Neural cell (in vitro differentiated cells): ENCODE data around the gene PDE3A. TPM values are rescaled to one million over a fixed set of nuclear protein-coding genes. Genes with fewer than 3 reads are reported as not detected.
"Not testable (repeated sequence)": the region's sequence is repeated elsewhere in the genome, so short reads cannot be mapped to it uniquely, and the experiment has no call there.

Experiments
- H2AFZ ChIP-seq: fragments of 200-600, 300-800 bp; sonication (generic), shearing (Covaris generic); 2 replicates; pipeline ENCODE4 v1.6.0; 2014; ENCODE audit warnings: low read depth, mild to moderate bottlenecking, antibody characterized with exemption, low read length, moderate library complexity
- H3F3A ChIP-seq: fragments of 200-600 bp; shearing (Covaris generic); 2 replicates; pipeline ENCODE4 v1.6.1; 2016; ENCODE audit warnings: mild to moderate bottlenecking, moderate library complexity, mixed read lengths, antibody characterized with exemption, low read length; ENCODE audit not compliant: insufficient read depth, poor library complexity, severe bottlenecking
- H3K27ac ChIP-seq: fragments of 200-600, 300-800 bp; sonication (generic), shearing (Covaris generic); 2 replicates; pipeline ENCODE4 v1.5.1; 2014; ENCODE audit warnings: mild to moderate bottlenecking, low read length, moderate library complexity
- H3K27me3 ChIP-seq: fragments of 300-800, 200-600 bp; sonication (generic), shearing (Covaris generic); 2 replicates; pipeline ENCODE4 v1.6.0; 2014; ENCODE audit warnings: mild to moderate bottlenecking, low read depth, low read length, moderate library complexity; ENCODE audit not compliant: insufficient read depth
- H3K36me3 ChIP-seq: fragments of 300-800, 200-600 bp; sonication (generic), shearing (Covaris generic); 2 replicates; pipeline ENCODE4 v1.5.1; 2014; ENCODE audit warnings: mild to moderate bottlenecking, antibody characterized with exemption, low read length, moderate library complexity; ENCODE audit not compliant: insufficient read depth
- H3K4me2 ChIP-seq: fragments of 300-800, 200-600 bp; sonication (generic), shearing (Covaris generic); 2 replicates; pipeline ENCODE4 v1.6.0; 2014; ENCODE audit warnings: mild to moderate bottlenecking, low read length
- H3K4me3 ChIP-seq: fragments of 300-800, 200-600 bp; sonication (generic), shearing (Covaris generic); 2 replicates; pipeline ENCODE4 v1.5.1; 2014; ENCODE audit warnings: mild to moderate bottlenecking, low read length, moderate library complexity
- H3K79me2 ChIP-seq: fragments of 200-600 bp; shearing (Covaris generic); replicated peaks from 2 replicates; pipeline ENCODE4 v1.6.0; 2014; ENCODE audit warnings: mild to moderate bottlenecking, low read length, moderate library complexity; ENCODE audit not compliant: insufficient read depth
- H3K9ac ChIP-seq: fragments of 300-800, 200-600 bp; sonication (generic), shearing (Covaris generic); 2 replicates; pipeline ENCODE4 v1.6.1; 2016; ENCODE audit warnings: mild to moderate bottlenecking, low read length, mixed read lengths
- H3K9me2 ChIP-seq: fragments of 200-600 bp; shearing (Covaris generic); 2 replicates; pipeline ENCODE4 v1.6.1; 2016; ENCODE audit warnings: mild to moderate bottlenecking, low read length, mixed read lengths; ENCODE audit not compliant: insufficient read depth
- H3K9me3 ChIP-seq: fragments of 200-600, 300-800 bp; sonication (generic), shearing (Covaris generic); 2 replicates; pipeline ENCODE4 v1.6.1; 2016; ENCODE audit warnings: mild to moderate bottlenecking, mixed run types, low read length, moderate library complexity, mixed read lengths
- H4K20me1 ChIP-seq: fragments of 200-600 bp; shearing (Covaris generic); 2 replicates; pipeline ENCODE4 v1.6.1; 2016; ENCODE audit warnings: mild to moderate bottlenecking, mixed run types; ENCODE audit not compliant: insufficient read depth
- CTCF ChIP-seq: fragments of 450-650 bp; IDR thresholded peaks from 2 replicates; pipeline ENCODE4 v1.5.1; 2014; ENCODE audit warnings: antibody characterized with exemption, mild to moderate bottlenecking, moderate library complexity; ENCODE audit not compliant: poor library complexity, severe bottlenecking
- EP300 ChIP-seq: fragments of 450-650 bp; conservative IDR thresholded peaks from 2 replicates; pipeline ENCODE4 v1.6.1; 2014; ENCODE audit warnings: antibody characterized with exemption, mild to moderate bottlenecking, moderate library complexity; ENCODE audit not compliant: poor library complexity, severe bottlenecking
- EZH2 ChIP-seq: fragments of 200-600, 300-800 bp; shearing (Covaris generic), sonication (generic); IDR thresholded peaks from 2 replicates; pipeline ENCODE4 v1.6.1; 2014; ENCODE audit warnings: antibody characterized with exemption, low read length, borderline replicate concordance, mild to moderate bottlenecking; ENCODE audit not compliant: insufficient read depth, poor library complexity, severe bottlenecking
- MXI1 ChIP-seq: fragments of 450-650 bp; conservative IDR thresholded peaks from 2 replicates; pipeline ENCODE4 v1.6.1; 2014; ENCODE audit warnings: antibody characterized with exemption, mild to moderate bottlenecking; ENCODE audit not compliant: poor library complexity, severe bottlenecking
- POLR2AphosphoS5 ChIP-seq: IDR thresholded peaks from 2 replicates; pipeline ENCODE4 v1.6.1; 2012
- RAD21 ChIP-seq: fragments of 450-650 bp; conservative IDR thresholded peaks from 2 replicates; pipeline ENCODE4 v1.6.1; 2014; ENCODE audit warnings: antibody characterized with exemption, mild to moderate bottlenecking, moderate library complexity
- REST ChIP-seq: IDR thresholded peaks from 2 replicates; pipeline ENCODE4 v1.6.1; 2012; ENCODE audit warnings: borderline replicate concordance
- SMC3 ChIP-seq: fragments of 450-650 bp; conservative IDR thresholded peaks from 2 replicates; pipeline ENCODE4 v1.6.1; 2014; ENCODE audit warnings: antibody characterized with exemption, mild to moderate bottlenecking, moderate library complexity; ENCODE audit not compliant: poor library complexity
- TAF1 ChIP-seq: IDR thresholded peaks from 2 replicates; pipeline ENCODE4 v1.6.1; 2012; ENCODE audit warnings: low read depth
- polyA plus RNA-seq: library from polyadenylated mRNA; depleted of rRNA; stranded (reverse); fragments of >200 nt; gene quantifications from 2 replicates; pipeline ENCODE4 v1.2.3, GENCODE V29; 2014

The PDE3A gene
- polyA plus RNA-seq, 1 donor from 2014 or later, result 0.94 TPM

- H3K4me3 ChIP-seq, H3F3A ChIP-seq, H3K27me3 ChIP-seq, H3K79me2 ChIP-seq, H3K9ac ChIP-seq, H2AFZ ChIP-seq, H4K20me1 ChIP-seq, H3K27ac ChIP-seq, H3K9me2 ChIP-seq, H3K4me2 ChIP-seq, H3K9me3 ChIP-seq, H3K36me3 ChIP-seq: not testable (repeated sequence)
Measured at GRCh38 chr12:20384836-20385235, 16.5 kb downstream of the PDE3A start.

- no peaks in the 10 kb centered on the region for H3K36me3 ChIP-seq
- no peak overlapping the region for H3K27ac ChIP-seq
- H3K9me2 ChIP-seq, result no peaks in the 10 kb centered on the region
- H3K9ac ChIP-seq, result no peak overlapping the region
- no peak overlapping the region for H3K4me3 ChIP-seq
- H3K79me2 ChIP-seq, result no peaks in the 10 kb centered on the region
- H3K4me2 ChIP-seq, result no peak overlapping the region
- TF ChIP-seq RAD21 (no peak), TAF1 (no peak), REST (no peak), EP300 (no peak), POLR2AphosphoS5 (no peak), CTCF (no peak), EZH2 (no peak), SMC3 (no peak), MXI1 (no peak)
- H3K9me3 ChIP-seq, result no peaks in the 10 kb centered on the region
- H2AFZ ChIP-seq, result no peak overlapping the region
- no peaks in the 10 kb centered on the region for H4K20me1 ChIP-seq
- H3F3A ChIP-seq, result no peaks in the 10 kb centered on the region
- H3K27me3 ChIP-seq, result no peaks in the 10 kb centered on the region
Measured at GRCh38 chr12:20390846-20391245, 22.5 kb downstream of the PDE3A start.

GRCh38 chr12:20392339-20392738 is 24.0 kb downstream of the PDE3A start:
- no peak overlapping the region for H3K4me2 ChIP-seq
- H3K27me3 ChIP-seq, result no peaks in the 10 kb centered on the region
- no peak for TF ChIP-seq TAF1
- no peak for TF ChIP-seq MXI1
- no peak for TF ChIP-seq POLR2AphosphoS5
- TF ChIP-seq CTCF, result no peak
- TF ChIP-seq EP300, result no peak
- TF ChIP-seq REST, result no peak
- TF ChIP-seq EZH2, result no peak
- TF ChIP-seq SMC3, result no peak
- TF ChIP-seq RAD21, result no peak
- H3K9me2 ChIP-seq, result no peaks in the 10 kb centered on the region
- H3K79me2 ChIP-seq, result no peaks in the 10 kb centered on the region
- no peak overlapping the region for H3K27ac ChIP-seq
- no peaks in the 10 kb centered on the region for H4K20me1 ChIP-seq
- H3K9ac ChIP-seq, result no peak overlapping the region
- no peak overlapping the region for H3K4me3 ChIP-seq
- no peaks in the 10 kb centered on the region for H3K36me3 ChIP-seq
- no peak overlapping the region for H2AFZ ChIP-seq
- no peaks in the 10 kb centered on the region for H3K9me3 ChIP-seq
- no peaks in the 10 kb centered on the region for H3F3A ChIP-seq
